Endothelial cell of umbilical vein (primary cell): ENCODE results near the gene KRT15. TPM values are rescaled to one million over a fixed set of nuclear protein-coding genes. Genes with fewer than 3 reads are reported as not detected.

Experiments used
- BruUV-seq: library from RNA; stranded (reverse); fragments of 400-500 nt; replicated peaks from 2 replicates; lab custom pipeline; 2021; lab: Mats Ljungman, UMichigan
- CTCF ChIA-PET: fragments of 300-600, 350-600 bp; sonication (Branson Sonifier 250); formaldehyde crosslinking; loops from one replicate; lab custom pipeline; 2021; ENCODE audit warnings: antibody characterized with exemption, inconsistent platforms; lab: Charles Lee
- POLR2A ChIA-PET: fragments of 300-600, 350-600 bp; sonication (Branson Sonifier 250); formaldehyde crosslinking; loops from one replicate; lab custom pipeline; 2021; ENCODE audit warnings: antibody characterized with exemption, inconsistent platforms; lab: Charles Lee
- DNase-seq: peaks from one replicate; pipeline ENCODE4 v3.0.0-alpha.2; 2011; ENCODE audit warnings: low read depth, low spot score
- FAIRE-seq: peaks from 2 replicates; lab custom pipeline; 2011; peaks lifted over from hg19 to GRCh38; lab: Jason Lieb, UNC
- H2AFZ ChIP-seq: 2 replicates; pipeline ENCODE4 v1.6.0; 2012; ENCODE audit warnings: low read depth, low read length, control low read depth, inconsistent platforms
- H3K27ac ChIP-seq: 2 replicates; pipeline ENCODE4 v1.5.1; 2011; ENCODE audit warnings: low read depth, mild to moderate bottlenecking, control low read depth, low read length, moderate library complexity; ENCODE audit not compliant: insufficient read depth
- H3K27me3 ChIP-seq, 2 experiments: 2 replicates each; pipeline versions ENCODE4 v1.6.0 to v1.6.1; 2011; ENCODE audit warnings: low read length in 2 of 2, mixed read lengths in 1 of 2; ENCODE audit not compliant: control insufficient read depth in 2 of 2, insufficient read depth in 2 of 2
- H3K36me3 ChIP-seq, 2 experiments: 2 replicates in 1 of 2; 3 replicates in 1 of 2; pipeline ENCODE4 v1.5.1; 2011; ENCODE audit warnings: low read length in 2 of 2, mild to moderate bottlenecking in 1 of 2, moderate library complexity in 1 of 2; ENCODE audit not compliant: control insufficient read depth in 2 of 2, insufficient read depth in 2 of 2; ENCODE audit errors: extremely low read depth in 1 of 2
- H3K4me1 ChIP-seq: 3 replicates; pipeline ENCODE4 v1.5.1; 2011; ENCODE audit warnings: mild to moderate bottlenecking, low read length; ENCODE audit not compliant: control insufficient read depth, insufficient read depth; ENCODE audit errors: extremely low read depth
- H3K4me2 ChIP-seq: 2 replicates; pipeline ENCODE4 v1.6.1; 2011; ENCODE audit warnings: low read length, control low read depth, mixed read lengths; ENCODE audit not compliant: insufficient read depth
- H3K4me3 ChIP-seq, 3 experiments: fragments of 200-600 bp in 1 of 3; sonication (generic), shearing (Covaris generic) in 1 of 3; replicated peaks in 1 of 3; 2 replicates each; pipeline ENCODE4 v1.5.1; 2011 to 2016; ENCODE audit warnings: control low read depth in 3 of 3, low read length in 3 of 3, mild to moderate bottlenecking in 2 of 3, inconsistent platforms in 1 of 3, low read depth in 1 of 3, moderate library complexity in 1 of 3; ENCODE audit not compliant: insufficient read depth in 1 of 3
- H3K79me2 ChIP-seq: 2 replicates; pipeline ENCODE4 v1.6.0; 2012; ENCODE audit warnings: low read length, inconsistent platforms; ENCODE audit not compliant: control insufficient read depth, insufficient read depth
- H3K9ac ChIP-seq: replicated peaks from 2 replicates; pipeline ENCODE3; 2011; ENCODE audit warnings: low read length, control low read depth; ENCODE audit not compliant: insufficient read depth; ENCODE audit errors: extremely low read depth
- H3K9me1 ChIP-seq: replicated peaks from 3 replicates; pipeline ENCODE4 v1.6.0; 2011; ENCODE audit warnings: mild to moderate bottlenecking, low read length; ENCODE audit not compliant: control insufficient read depth, insufficient read depth; ENCODE audit errors: extremely low read depth
- H3K9me3 ChIP-seq: replicated peaks from 2 replicates; pipeline ENCODE4 v1.5.1; 2012; ENCODE audit warnings: low read length, inconsistent platforms; ENCODE audit not compliant: control insufficient read depth, insufficient read depth
- H4K20me1 ChIP-seq: replicated peaks from 2 replicates; pipeline ENCODE3; 2011; ENCODE audit warnings: mild to moderate bottlenecking, low read length; ENCODE audit not compliant: control insufficient read depth, insufficient read depth; ENCODE audit errors: extremely low read depth
- EZH2 ChIP-seq: IDR thresholded peaks from 2 replicates; pipeline ENCODE4 v1.6.1; 2012; ENCODE audit warnings: borderline replicate concordance, low read depth, mild to moderate bottlenecking, moderate library complexity, low read length, inconsistent platforms; ENCODE audit not compliant: severe bottlenecking
- FOS ChIP-seq: IDR thresholded peaks from 2 replicates; pipeline ENCODE4 v1.6.1; 2011; ENCODE audit warnings: mild to moderate bottlenecking, low read length, moderate library complexity, borderline replicate concordance; ENCODE audit not compliant: insufficient read depth
- GATA2 ChIP-seq: IDR thresholded peaks from 2 replicates; pipeline ENCODE4 v1.7.0; 2011; ENCODE audit warnings: low read depth, mild to moderate bottlenecking, moderate library complexity, mixed read lengths, low read length; ENCODE audit not compliant: insufficient read length, insufficient read depth
- JUN ChIP-seq: IDR thresholded peaks from 2 replicates; pipeline ENCODE4 v1.6.1; 2011; ENCODE audit warnings: borderline replicate concordance, low read depth; ENCODE audit not compliant: insufficient read length, insufficient read depth
- MYC ChIP-seq: IDR thresholded peaks from one replicate; pipeline ENCODE4 v1.6.1; 2011; ENCODE audit warnings: mild to moderate bottlenecking, low read depth, low read length
- POLR2A ChIP-seq: IDR thresholded peaks from 2 replicates; pipeline ENCODE4 v1.6.1; 2012; ENCODE audit warnings: low read depth, mild to moderate bottlenecking, control low read depth, low read length
- POLR2AphosphoS5 ChIP-seq: IDR thresholded peaks from 2 replicates; pipeline ENCODE4 v1.6.1; 2012; ENCODE audit warnings: low read depth, mild to moderate bottlenecking, control low read depth, low read length, moderate library complexity; ENCODE audit not compliant: insufficient read depth
- dilution Hi-C: fragments of 300-500 bp; cut with MboI; formaldehyde crosslinking; loops from one replicate; pipeline ENCODE4 v1.15.0; 2019; ENCODE audit warnings: low sequenced_read_pairs; ENCODE audit not compliant: extremely low pct_ligation_motif_present
- intact Hi-C: fragments of 100-400 bp; cut with micrococcal nuclease; formaldehyde crosslinking; loops from one replicate; pipeline ENCODE4 v1.10.0; 2022
- polyA plus RNA-seq, 4 experiments: library from polyadenylated mRNA; depleted of rRNA in 3 of 4; stranded (reverse) in 3 of 4; unstranded in 1 of 4; fragments of >200 nt; gene quantifications; 2 replicates each; pipeline versions ENCODE4 v1.2.1 to v1.2.3, GENCODE V29; 2011 to 2012; ENCODE audit warnings: missing spikeins in 1 of 4
- total RNA-seq: library from RNA; stranded (reverse); gene quantifications from 2 replicates; pipeline ENCODE4 v1.2.3, GENCODE V29; 2021
- TF ChIP-seq, protein P1 (sequence below): IDR thresholded peaks from 2 replicates; pipeline ENCODE4 v1.6.1; 2011; ENCODE audit not compliant: insufficient read depth, insufficient read length
- TF ChIP-seq, protein P2 (sequence below), 2 donors: IDR thresholded peaks; 1 replicate in 1 of 2; 2 replicates in 1 of 2; pipeline ENCODE4 v1.5.1; 2011; ENCODE audit warnings: low read length in 2 of 2, mild to moderate bottlenecking in 2 of 2, moderate library complexity in 2 of 2, control low read depth in 1 of 2, inconsistent platforms in 1 of 2, low read depth in 1 of 2; ENCODE audit not compliant: insufficient read depth in 1 of 2; ENCODE audit errors: extremely low read depth in 1 of 2

The KRT15 gene
- total and polyA plus RNA-seq, 2 donors (not counting 3 experiments of a cell fraction or from before 2014, with no cell fraction given) = 0.68 to 2.8 TPM

DNA sequence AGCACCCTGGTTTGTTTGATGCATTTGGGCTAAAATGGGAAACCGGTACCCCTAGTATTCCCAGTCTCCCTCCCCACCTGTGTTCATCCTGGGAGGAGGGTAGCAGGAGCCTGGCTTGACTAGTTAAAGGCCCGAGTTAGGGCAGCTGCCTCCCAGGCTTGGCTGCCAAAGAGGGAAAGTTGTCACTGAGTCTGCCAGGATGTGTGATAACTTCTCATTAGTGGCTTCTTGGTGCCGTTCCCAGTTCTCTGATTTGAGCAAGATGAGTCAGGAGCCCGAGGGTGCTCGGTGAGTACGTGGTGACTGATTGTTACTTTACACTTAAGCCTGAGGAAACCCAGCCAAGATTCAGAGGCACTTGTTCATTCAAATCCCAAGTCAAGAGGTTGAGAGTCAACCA is 54.0 kb downstream of the KRT15 start:
- no peaks in the 10 kb centered on the region for H3K36me3 ChIP-seq
- H4K20me1 ChIP-seq = no peaks in the 10 kb centered on the region
- BruUV-seq = no TSS peak
- TF ChIP-seq FOS = peak; percentile 41
- no peak for TF ChIP-seq GATA2
- CTCF ChIA-PET = no interaction called here
- no peak overlapping the region for H2AFZ ChIP-seq
- no peak for FAIRE-seq
- H3K27ac ChIP-seq = no peak overlapping the region
- H3K9me3 ChIP-seq = no peaks in the 10 kb centered on the region
- dilution Hi-C loops = no loop called here
- intact Hi-C loops = no loop called here
- H3K27me3 ChIP-seq = peaks cover 2 to 9% of the 10 kb centered on the region in 2 experiments
- DNase-seq = peak; percentile 32
- H3K9ac ChIP-seq = no peak overlapping the region
- no peak overlapping the region for H3K4me3 ChIP-seq
- POLR2A ChIA-PET = no interaction called here
- no peaks in the 10 kb centered on the region for H3K4me1 ChIP-seq
- H3K9me1 ChIP-seq = no peaks in the 10 kb centered on the region
- no peak overlapping the region for H3K4me2 ChIP-seq
- no peaks in the 10 kb centered on the region for H3K79me2 ChIP-seq

DNA sequence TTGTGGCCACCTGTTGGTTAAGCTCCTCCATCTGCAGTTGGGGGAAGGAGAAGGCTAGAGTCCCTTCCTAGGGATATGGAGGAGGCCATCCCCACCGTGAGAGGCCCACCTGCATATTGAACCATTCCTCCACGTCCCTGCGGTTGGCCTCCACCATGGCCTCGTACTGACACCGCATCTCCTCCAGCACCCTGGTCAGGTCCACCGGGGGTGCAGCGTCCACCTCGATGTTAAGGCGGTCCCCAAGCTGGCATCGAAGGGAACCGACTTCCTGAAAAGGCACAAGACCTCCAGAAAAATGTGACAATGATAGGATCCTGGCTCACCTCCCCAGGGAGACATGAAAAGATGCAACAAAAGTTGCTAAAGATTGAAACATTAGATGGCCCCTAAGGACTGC is 54.5 kb downstream of the KRT15 start:
- Histone ChIP-seq H3K36me3 (no peaks in the 10 kb centered on the region), H3K9me1 (no peaks in the 10 kb centered on the region), H3K9ac (no peak overlapping the region), H3K79me2 (no peaks in the 10 kb centered on the region), H3K27ac (no peak overlapping the region), H3K4me2 (no peak overlapping the region), H3K9me3 (no peaks in the 10 kb centered on the region), H3K4me3 (no peak overlapping the region), H3K4me1 (no peaks in the 10 kb centered on the region), H3K27me3 (peaks cover 2 to 9% of the 10 kb centered on the region in 2 experiments), H4K20me1 (no peaks in the 10 kb centered on the region), H2AFZ (no peak overlapping the region)
- FAIRE-seq (no peak), DNase-seq (no peak)
- ChIA-PET CTCF (interaction anchor here (1.0 kb wide), 1 partner anchor 85 kb away, joined by 4 read pairs; no protein-coding TSS in a partner anchor), POLR2A (no interaction called here)
- dilution Hi-C loops (no loop called here), intact Hi-C loops (no loop called here)
- BruUV-seq = no TSS peak
- TF ChIP-seq GATA2 (no peak), JUN (no peak), POLR2A (no peak), EZH2 (no peak), MYC (no peak), POLR2AphosphoS5 (no peak), FOS (no peak)
- TF ChIP-seq, protein P1, sequence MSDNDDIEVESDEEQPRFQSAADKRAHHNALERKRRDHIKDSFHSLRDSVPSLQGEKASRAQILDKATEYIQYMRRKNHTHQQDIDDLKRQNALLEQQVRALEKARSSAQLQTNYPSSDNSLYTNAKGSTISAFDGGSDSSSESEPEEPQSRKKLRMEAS = no peak
- TF ChIP-seq, protein P2, sequence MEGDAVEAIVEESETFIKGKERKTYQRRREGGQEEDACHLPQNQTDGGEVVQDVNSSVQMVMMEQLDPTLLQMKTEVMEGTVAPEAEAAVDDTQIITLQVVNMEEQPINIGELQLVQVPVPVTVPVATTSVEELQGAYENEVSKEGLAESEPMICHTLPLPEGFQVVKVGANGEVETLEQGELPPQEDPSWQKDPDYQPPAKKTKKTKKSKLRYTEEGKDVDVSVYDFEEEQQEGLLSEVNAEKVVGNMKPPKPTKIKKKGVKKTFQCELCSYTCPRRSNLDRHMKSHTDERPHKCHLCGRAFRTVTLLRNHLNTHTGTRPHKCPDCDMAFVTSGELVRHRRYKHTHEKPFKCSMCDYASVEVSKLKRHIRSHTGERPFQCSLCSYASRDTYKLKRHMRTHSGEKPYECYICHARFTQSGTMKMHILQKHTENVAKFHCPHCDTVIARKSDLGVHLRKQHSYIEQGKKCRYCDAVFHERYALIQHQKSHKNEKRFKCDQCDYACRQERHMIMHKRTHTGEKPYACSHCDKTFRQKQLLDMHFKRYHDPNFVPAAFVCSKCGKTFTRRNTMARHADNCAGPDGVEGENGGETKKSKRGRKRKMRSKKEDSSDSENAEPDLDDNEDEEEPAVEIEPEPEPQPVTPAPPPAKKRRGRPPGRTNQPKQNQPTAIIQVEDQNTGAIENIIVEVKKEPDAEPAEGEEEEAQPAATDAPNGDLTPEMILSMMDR (IDR thresholded peaks at IDR 0.05; ENCODE audit: extremely low read depth in 1 of 2, insufficient read depth in 1 of 2, low read depth in 1 of 2, low read length in 2 of 2) = no peak
